GM21526 (cell line): ENCODE results near the gene LYRM1.
"Not testable (repeated sequence)": the region's sequence is repeated elsewhere in the genome, so short reads cannot be mapped to it uniquely, and the experiment has no call there.

Experiments
- ATAC-seq: cut with Tn5 transposase; IDR thresholded peaks from one replicate; pipeline ENCODE4 v1.9.1; 2021; ENCODE audit warnings: moderate library complexity; ENCODE audit not compliant: unreplicated experiment, low FRiP score

The LYRM1 gene

GRCh38 chr16:20968765-20969164 is 68.2 kb downstream of the LYRM1 start:
- no peak for ATAC-seq

GRCh38 chr16:20969386-20969785 is 68.8 kb downstream of the LYRM1 start:
- no peak for ATAC-seq

- ATAC-seq = no peak
These were observed 70.8 kb downstream of the LYRM1 start for GRCh38 chr16:20971401-20971800.

- not testable (repeated sequence) for ATAC-seq
These were observed 72.6 kb downstream of the LYRM1 start for GRCh38 chr16:20973201-20973600.
